HepG2 (cell line): Measurements from ENCODE around the gene DAZAP1. TPM values are rescaled to one million over a fixed set of nuclear protein-coding genes. Genes with fewer than 3 reads are reported as not detected.

Source experiments
- GATAD2A ChIP-seq: IDR thresholded peaks from 2 replicates; pipeline ENCODE4 v1.6.1; 2016
- RFX5 ChIP-seq: IDR thresholded peaks from 2 replicates; pipeline ENCODE4 v1.6.1; 2011; ENCODE audit warnings: low read depth, low read length, improper control_type of control experiment
- polyA plus RNA-seq, 8 experiments: library from polyadenylated mRNA; depleted of rRNA in 3 of 8; stranded (reverse) in 7 of 8; unstranded in 1 of 8; fragments of >200 nt; fragmentation: Illumina TruSeq in 4 of 8; extraction: Trizol in 4 of 8; gene quantifications; 2 replicates each; pipeline versions ENCODE4 v1.2.1 to v1.2.3, GENCODE V29; 2011 to 2016; ENCODE audit warnings: low read depth in 4 of 8, missing spikeins in 1 of 8, mixed read lengths in 1 of 8; ENCODE audit not compliant: insufficient read depth in 1 of 8
- total RNA-seq, 5 experiments: library from RNA; depleted of rRNA; stranded (reverse); fragments of >200 nt; fragmentation: Illumina TruSeq; extraction: Trizol; gene quantifications; 2 replicates each; pipeline ENCODE4 v1.2.3, GENCODE V29; 2016; ENCODE audit warnings: low read depth in 1 of 5
- TF ChIP-seq, protein P1 (sequence below), 2 experiments: fragments of 450-650 bp in 1 of 2; sonication (generic) in 1 of 2; formaldehyde crosslinking in 1 of 2; IDR thresholded peaks; 2 replicates each; pipeline versions ENCODE4 v1.6.1 to v1.8.0; 2016 to 2022; ENCODE audit warnings: antibody characterized with exemption in 1 of 2, mild to moderate bottlenecking in 1 of 2, missing genetic modification reagents in 1 of 2
- TF ChIP-seq, protein P2 (sequence below): IDR thresholded peaks from 2 replicates; pipeline ENCODE4 v1.4.0; 2020; ENCODE audit warnings: mild to moderate bottlenecking, missing genetic modification reagents
- TF ChIP-seq, protein P3 (sequence below): IDR thresholded peaks from 2 replicates; pipeline ENCODE4 v1.6.1; 2016; ENCODE audit warnings: low read depth, missing genetic modification reagents, missing compliant biosample characterization
- TF ChIP-seq, protein P4 (sequence below): sonication (generic); formaldehyde crosslinking; IDR thresholded peaks from 2 replicates; pipeline ENCODE4 v1.4.0; 2020; ENCODE audit warnings: missing genetic modification reagents, mild to moderate bottlenecking, borderline replicate concordance

DAZAP1 gene
- total and polyA plus RNA-seq, 2 of the 13 experiments (the other 11 are each of a cell fraction or from before 2014, with no cell fraction given), result 63.3 to 79.2 TPM

DNA sequence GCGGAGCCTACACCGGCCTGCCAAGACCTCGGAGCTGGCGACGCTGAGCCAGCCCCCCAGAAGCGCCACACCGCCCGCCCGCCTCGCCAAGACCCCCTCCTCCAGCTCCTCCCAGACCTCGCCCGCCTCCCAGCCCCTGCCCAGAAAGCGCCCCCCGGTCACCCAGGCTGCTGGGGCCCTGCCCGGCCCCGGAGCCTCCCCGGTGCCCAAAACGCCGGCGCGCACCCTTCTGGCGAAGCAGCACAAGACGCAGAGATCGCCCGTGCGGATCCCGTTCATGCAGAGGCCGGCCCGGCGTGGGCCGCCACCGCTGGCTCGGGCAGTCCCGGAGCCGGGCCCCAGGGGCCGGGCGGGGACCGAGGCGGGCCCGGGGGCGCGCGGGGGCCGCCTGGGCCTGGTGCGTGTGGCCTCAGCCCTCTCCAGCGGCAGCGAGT is 61.5 kb downstream of the DAZAP1 start (continued):
- TF ChIP-seq, protein P1, sequence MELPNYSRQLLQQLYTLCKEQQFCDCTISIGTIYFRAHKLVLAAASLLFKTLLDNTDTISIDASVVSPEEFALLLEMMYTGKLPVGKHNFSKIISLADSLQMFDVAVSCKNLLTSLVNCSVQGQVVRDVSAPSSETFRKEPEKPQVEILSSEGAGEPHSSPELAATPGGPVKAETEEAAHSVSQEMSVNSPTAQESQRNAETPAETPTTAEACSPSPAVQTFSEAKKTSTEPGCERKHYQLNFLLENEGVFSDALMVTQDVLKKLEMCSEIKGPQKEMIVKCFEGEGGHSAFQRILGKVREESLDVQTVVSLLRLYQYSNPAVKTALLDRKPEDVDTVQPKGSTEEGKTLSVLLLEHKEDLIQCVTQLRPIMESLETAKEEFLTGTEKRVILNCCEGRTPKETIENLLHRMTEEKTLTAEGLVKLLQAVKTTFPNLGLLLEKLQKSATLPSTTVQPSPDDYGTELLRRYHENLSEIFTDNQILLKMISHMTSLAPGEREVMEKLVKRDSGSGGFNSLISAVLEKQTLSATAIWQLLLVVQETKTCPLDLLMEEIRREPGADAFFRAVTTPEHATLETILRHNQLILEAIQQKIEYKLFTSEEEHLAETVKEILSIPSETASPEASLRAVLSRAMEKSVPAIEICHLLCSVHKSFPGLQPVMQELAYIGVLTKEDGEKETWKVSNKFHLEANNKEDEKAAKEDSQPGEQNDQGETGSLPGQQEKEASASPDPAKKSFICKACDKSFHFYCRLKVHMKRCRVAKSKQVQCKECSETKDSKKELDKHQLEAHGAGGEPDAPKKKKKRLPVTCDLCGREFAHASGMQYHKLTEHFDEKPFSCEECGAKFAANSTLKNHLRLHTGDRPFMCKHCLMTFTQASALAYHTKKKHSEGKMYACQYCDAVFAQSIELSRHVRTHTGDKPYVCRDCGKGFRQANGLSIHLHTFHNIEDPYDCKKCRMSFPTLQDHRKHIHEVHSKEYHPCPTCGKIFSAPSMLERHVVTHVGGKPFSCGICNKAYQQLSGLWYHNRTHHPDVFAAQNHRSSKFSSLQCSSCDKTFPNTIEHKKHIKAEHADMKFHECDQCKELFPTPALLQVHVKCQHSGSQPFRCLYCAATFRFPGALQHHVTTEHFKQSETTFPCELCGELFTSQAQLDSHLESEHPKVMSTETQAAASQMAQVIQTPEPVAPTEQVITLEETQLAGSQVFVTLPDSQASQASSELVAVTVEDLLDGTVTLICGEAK (IDR thresholded peaks at IDR 0.05), result no peak
- TF ChIP-seq, protein P1 (CRISPR knock-in tag; IDR thresholded peaks at IDR 0.05), result no peak
- no peak for TF ChIP-seq GATAD2A (CRISPR knock-in tag)
- TF ChIP-seq, protein P2, sequence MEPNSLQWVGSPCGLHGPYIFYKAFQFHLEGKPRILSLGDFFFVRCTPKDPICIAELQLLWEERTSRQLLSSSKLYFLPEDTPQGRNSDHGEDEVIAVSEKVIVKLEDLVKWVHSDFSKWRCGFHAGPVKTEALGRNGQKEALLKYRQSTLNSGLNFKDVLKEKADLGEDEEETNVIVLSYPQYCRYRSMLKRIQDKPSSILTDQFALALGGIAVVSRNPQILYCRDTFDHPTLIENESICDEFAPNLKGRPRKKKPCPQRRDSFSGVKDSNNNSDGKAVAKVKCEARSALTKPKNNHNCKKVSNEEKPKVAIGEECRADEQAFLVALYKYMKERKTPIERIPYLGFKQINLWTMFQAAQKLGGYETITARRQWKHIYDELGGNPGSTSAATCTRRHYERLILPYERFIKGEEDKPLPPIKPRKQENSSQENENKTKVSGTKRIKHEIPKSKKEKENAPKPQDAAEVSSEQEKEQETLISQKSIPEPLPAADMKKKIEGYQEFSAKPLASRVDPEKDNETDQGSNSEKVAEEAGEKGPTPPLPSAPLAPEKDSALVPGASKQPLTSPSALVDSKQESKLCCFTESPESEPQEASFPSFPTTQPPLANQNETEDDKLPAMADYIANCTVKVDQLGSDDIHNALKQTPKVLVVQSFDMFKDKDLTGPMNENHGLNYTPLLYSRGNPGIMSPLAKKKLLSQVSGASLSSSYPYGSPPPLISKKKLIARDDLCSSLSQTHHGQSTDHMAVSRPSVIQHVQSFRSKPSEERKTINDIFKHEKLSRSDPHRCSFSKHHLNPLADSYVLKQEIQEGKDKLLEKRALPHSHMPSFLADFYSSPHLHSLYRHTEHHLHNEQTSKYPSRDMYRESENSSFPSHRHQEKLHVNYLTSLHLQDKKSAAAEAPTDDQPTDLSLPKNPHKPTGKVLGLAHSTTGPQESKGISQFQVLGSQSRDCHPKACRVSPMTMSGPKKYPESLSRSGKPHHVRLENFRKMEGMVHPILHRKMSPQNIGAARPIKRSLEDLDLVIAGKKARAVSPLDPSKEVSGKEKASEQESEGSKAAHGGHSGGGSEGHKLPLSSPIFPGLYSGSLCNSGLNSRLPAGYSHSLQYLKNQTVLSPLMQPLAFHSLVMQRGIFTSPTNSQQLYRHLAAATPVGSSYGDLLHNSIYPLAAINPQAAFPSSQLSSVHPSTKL (CRISPR knock-in tag), result no peak
- TF ChIP-seq, protein P3, sequence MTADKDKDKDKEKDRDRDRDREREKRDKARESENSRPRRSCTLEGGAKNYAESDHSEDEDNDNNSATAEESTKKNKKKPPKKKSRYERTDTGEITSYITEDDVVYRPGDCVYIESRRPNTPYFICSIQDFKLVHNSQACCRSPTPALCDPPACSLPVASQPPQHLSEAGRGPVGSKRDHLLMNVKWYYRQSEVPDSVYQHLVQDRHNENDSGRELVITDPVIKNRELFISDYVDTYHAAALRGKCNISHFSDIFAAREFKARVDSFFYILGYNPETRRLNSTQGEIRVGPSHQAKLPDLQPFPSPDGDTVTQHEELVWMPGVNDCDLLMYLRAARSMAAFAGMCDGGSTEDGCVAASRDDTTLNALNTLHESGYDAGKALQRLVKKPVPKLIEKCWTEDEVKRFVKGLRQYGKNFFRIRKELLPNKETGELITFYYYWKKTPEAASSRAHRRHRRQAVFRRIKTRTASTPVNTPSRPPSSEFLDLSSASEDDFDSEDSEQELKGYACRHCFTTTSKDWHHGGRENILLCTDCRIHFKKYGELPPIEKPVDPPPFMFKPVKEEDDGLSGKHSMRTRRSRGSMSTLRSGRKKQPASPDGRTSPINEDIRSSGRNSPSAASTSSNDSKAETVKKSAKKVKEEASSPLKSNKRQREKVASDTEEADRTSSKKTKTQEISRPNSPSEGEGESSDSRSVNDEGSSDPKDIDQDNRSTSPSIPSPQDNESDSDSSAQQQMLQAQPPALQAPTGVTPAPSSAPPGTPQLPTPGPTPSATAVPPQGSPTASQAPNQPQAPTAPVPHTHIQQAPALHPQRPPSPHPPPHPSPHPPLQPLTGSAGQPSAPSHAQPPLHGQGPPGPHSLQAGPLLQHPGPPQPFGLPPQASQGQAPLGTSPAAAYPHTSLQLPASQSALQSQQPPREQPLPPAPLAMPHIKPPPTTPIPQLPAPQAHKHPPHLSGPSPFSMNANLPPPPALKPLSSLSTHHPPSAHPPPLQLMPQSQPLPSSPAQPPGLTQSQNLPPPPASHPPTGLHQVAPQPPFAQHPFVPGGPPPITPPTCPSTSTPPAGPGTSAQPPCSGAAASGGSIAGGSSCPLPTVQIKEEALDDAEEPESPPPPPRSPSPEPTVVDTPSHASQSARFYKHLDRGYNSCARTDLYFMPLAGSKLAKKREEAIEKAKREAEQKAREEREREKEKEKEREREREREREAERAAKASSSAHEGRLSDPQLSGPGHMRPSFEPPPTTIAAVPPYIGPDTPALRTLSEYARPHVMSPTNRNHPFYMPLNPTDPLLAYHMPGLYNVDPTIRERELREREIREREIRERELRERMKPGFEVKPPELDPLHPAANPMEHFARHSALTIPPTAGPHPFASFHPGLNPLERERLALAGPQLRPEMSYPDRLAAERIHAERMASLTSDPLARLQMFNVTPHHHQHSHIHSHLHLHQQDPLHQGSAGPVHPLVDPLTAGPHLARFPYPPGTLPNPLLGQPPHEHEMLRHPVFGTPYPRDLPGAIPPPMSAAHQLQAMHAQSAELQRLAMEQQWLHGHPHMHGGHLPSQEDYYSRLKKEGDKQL (CRISPR knock-in tag), result no peak
- TF ChIP-seq, protein P4, sequence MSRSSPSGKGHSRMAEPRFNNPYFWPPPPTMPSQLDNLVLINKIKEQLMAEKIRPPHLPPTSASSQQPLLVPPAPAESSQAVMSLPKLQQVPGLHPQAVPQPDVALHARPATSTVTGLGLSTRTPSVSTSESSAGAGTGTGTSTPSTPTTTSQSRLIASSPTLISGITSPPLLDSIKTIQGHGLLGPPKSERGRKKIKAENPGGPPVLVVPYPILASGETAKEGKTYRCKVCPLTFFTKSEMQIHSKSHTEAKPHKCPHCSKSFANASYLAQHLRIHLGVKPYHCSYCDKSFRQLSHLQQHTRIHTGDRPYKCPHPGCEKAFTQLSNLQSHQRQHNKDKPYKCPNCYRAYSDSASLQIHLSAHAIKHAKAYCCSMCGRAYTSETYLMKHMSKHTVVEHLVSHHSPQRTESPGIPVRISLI (CRISPR knock-in tag), result no peak
- TF ChIP-seq RFX5, result no peak
